ENCODE measurements around the gene MALAT1.
"Not testable (repeated sequence)": the region's sequence is repeated elsewhere in the genome, so short reads cannot be mapped to it uniquely, and the experiment has no call there.

The MALAT1 gene

DNA sequence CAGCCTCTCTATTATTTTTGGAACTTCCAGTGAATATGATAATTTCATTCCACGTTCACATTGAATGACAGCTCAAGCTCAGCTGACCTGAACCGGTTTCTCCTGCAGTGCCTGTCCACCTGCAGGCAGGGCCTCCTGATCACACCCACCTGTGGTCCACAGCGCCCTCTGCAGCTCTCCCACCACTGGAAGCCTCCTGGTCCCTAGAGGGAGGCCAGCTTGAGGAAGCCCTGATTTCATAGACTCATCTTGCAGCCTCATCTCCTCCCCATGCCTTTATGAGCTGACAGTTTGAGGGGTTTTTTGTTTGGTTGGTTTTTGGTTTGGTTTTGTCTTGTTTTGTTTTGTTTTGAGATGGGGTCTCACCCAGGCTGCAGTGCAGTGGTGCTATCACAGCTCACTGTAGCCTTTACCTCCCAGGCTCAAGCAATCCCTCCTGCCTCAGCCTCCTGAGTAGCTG is 29.9 kb upstream of the MALAT1 start:
- Histone ChIP-seq H3K27ac (ENCODE audit: low read depth, low read length) (no peak overlapping the region), H3K79me2 (ENCODE audit: control insufficient read depth, insufficient read depth, low read length, unreplicated experiment) (peaks cover 13% of the 10 kb centered on the region), H3K4me1 (ENCODE audit: control insufficient read depth, insufficient read depth, low read length, unreplicated experiment) (peaks cover 22% of the 10 kb centered on the region), H3K36me3 (ENCODE audit: insufficient read depth, low read length) (no peaks in the 10 kb centered on the region), H3K4me3 (ENCODE audit: low read depth, low read length) (no peak overlapping the region), H2AFZ (ENCODE audit: low read length, unreplicated experiment) (no peak overlapping the region), H3K27me3 (ENCODE audit: insufficient read depth, low read length) (no peaks in the 10 kb centered on the region)

DNA sequence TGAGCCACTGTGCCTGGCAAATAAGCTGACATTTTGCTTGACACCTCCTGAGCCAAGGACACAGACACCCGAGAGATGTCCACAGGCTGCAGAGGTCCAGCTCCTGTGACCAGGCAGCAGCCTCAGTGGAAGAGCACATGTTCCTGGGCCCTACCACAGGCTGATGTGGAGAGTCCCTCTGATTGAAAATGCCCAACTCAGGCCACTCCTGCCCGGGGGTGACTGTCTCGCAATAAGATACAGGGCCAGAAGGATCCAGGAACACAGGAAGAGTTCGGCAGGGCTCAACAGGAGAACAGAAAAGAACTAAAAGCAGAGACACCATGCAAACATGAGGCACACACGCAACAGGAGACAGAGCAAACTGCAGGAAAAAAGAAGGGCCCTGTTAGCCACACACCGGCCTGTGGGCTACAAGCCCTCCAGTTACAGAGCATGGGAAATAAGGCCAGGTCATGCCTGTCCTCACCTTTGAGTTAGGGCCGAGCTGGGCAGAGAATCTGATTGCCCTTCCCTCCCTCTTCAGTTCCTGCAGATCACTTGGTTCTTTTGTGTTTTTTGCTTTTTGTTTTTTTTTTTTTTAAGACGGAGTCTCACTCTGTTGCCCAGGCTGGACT is 28.3 kb upstream of the MALAT1 start:
- H2AFZ ChIP-seq (ENCODE audit: low read length, unreplicated experiment): no peak overlapping the region
- H3K4me1 ChIP-seq (ENCODE audit: control insufficient read depth, insufficient read depth, low read length, unreplicated experiment): peaks cover 22% of the 10 kb centered on the region
- peak overlapping the region; percentile 97 for H3K27ac ChIP-seq (ENCODE audit: low read depth, low read length)
- no peaks in the 10 kb centered on the region for H3K36me3 ChIP-seq (ENCODE audit: insufficient read depth, low read length)
- H3K4me3 ChIP-seq (ENCODE audit: low read depth, low read length): no peak overlapping the region
- H3K79me2 ChIP-seq (ENCODE audit: control insufficient read depth, insufficient read depth, low read length, unreplicated experiment): peaks cover 25% of the 10 kb centered on the region
- no peaks in the 10 kb centered on the region for H3K27me3 ChIP-seq (ENCODE audit: insufficient read depth, low read length)

DNA sequence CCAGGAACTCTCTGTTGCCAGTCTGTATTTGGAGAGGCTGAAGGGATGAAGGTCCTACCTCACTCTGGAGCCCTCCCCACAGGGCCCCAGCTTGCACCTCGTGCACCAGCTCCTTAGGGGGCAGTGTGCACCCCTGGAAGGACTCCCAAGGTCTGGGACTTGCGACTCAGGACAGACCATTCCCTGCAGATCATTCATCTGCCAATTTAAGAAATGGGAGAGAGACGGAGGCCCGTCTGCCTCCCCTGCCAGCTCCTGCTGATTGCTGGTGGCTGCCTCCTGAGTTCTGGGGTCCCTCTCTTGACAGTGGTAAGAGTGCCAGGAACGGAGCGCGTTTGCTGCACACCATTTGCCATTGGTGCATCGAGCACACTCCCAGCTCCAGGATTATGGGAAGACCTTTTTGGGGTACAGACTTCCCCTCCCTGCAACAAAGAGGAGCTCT is 27.4 kb upstream of the MALAT1 start:
- H3K27ac ChIP-seq (ENCODE audit: low read depth, low read length): peak overlapping the region; percentile 97
- H3K27me3 ChIP-seq (ENCODE audit: insufficient read depth, low read length): no peaks in the 10 kb centered on the region
- H3K4me3 ChIP-seq (ENCODE audit: low read depth, low read length): peak overlapping the region; percentile 49
- no peak overlapping the region for H2AFZ ChIP-seq (ENCODE audit: low read length, unreplicated experiment)
- no peaks in the 10 kb centered on the region for H3K36me3 ChIP-seq (ENCODE audit: insufficient read depth, low read length)
- peaks cover 30% of the 10 kb centered on the region for H3K79me2 ChIP-seq (ENCODE audit: control insufficient read depth, insufficient read depth, low read length, unreplicated experiment)
- H3K4me1 ChIP-seq (ENCODE audit: control insufficient read depth, insufficient read depth, low read length, unreplicated experiment): peaks cover 27% of the 10 kb centered on the region

DNA sequence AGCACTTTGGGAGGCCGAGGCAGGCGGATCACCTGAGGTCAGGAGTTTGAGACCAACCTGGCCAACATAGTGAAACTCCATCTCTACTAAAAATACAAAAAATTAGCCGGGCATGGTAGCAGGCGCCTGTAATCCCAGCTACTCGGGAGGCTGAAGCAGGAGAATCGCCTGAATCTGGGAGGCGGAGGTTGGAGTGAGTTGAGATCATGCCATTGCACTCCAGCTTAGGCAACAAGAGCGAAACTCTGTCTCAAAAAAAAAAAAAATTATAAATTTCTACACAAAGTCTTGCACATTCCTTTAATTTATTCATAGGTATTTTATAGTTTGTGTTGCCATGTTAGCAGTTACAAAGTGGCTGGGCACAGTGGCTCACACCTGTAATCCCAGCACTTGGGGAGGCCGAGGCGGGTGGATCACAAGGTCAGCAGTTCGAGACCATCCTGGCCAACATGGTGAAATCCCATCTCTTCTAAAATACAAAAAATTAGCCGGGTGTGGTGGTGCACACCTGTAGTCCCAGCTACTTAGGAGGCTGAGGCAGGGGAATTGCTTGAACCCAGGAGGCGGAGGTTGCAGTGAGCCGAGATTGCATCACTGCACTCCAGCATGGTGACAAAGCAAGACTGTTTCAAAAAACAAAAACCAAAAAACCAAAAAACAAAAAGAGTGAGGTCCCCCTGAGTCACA is 26.1 kb upstream of the MALAT1 start:
- H3K36me3 ChIP-seq (ENCODE audit: insufficient read depth, low read length); H3K27me3 ChIP-seq (ENCODE audit: insufficient read depth, low read length); H2AFZ ChIP-seq (ENCODE audit: low read length, unreplicated experiment); H3K4me3 ChIP-seq (ENCODE audit: low read depth, low read length): not testable (repeated sequence)
- Histone ChIP-seq H3K4me1 (ENCODE audit: control insufficient read depth, insufficient read depth, low read length, unreplicated experiment) (peaks cover 34% of the 10 kb centered on the region), H3K79me2 (ENCODE audit: control insufficient read depth, insufficient read depth, low read length, unreplicated experiment) (peaks cover 42% of the 10 kb centered on the region), H3K27ac (ENCODE audit: low read depth, low read length) (peak overlapping the region; percentile 97)

DNA sequence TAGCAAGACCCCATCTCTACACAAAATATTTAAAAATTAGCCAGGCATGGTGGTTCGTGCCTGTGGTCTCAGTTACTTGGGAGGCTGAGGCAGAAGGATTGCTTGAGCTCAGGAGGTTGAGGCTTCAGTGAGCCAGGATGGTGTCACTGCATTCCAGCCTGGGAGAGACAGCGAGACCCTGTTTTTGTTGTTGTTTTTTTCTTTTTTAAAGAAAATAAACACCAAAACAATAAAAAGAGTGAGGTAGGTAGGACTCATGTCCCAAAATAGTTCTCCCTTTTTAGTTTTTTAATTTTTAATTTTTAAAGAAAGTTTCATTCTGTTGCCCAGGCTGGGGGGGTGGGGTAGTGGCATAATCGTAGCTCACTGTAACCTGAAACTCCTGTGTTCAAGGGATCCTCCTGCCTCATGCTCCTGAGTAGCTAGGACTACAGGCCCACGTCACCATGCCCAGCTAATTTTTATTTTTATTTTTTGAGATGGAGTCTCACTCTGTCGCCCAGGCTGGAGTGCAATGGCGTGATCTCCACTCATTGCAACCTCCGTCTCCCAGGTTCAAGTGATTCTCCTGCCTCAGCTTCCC is 25.5 kb upstream of the MALAT1 start:
- peak overlapping the region; percentile 97 for H3K27ac ChIP-seq (ENCODE audit: low read depth, low read length)
- no peaks in the 10 kb centered on the region for H3K27me3 ChIP-seq (ENCODE audit: insufficient read depth, low read length)
- peaks cover 45% of the 10 kb centered on the region for H3K79me2 ChIP-seq (ENCODE audit: control insufficient read depth, insufficient read depth, low read length, unreplicated experiment)
- H2AFZ ChIP-seq (ENCODE audit: low read length, unreplicated experiment): no peak overlapping the region
- H3K4me3 ChIP-seq (ENCODE audit: low read depth, low read length): no peak overlapping the region
- H3K36me3 ChIP-seq (ENCODE audit: insufficient read depth, low read length): no peaks in the 10 kb centered on the region
- H3K4me1 ChIP-seq (ENCODE audit: control insufficient read depth, insufficient read depth, low read length, unreplicated experiment): peaks cover 40% of the 10 kb centered on the region

DNA sequence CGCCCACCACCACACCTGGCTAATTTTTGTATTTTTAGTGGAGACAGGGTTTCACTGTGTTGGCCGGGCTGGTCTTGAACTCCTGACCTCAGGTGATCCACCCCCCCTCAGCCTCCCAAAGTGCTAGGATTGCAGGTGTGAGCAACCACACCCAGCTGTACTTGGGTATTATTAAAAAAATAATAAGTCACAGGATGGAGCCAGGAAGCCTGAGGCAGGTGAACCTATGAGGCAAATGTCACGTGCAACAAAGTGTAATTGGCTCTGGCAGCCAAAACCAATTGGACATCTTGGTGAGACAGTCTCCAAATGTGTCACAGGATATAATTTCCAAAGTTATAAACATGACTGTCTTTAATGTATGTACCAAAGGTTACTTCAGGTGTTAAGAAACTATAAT is 24.0 kb upstream of the MALAT1 start:
- no peaks in the 10 kb centered on the region for H3K36me3 ChIP-seq (ENCODE audit: insufficient read depth, low read length)
- H3K79me2 ChIP-seq (ENCODE audit: control insufficient read depth, insufficient read depth, low read length, unreplicated experiment): peaks cover 58% of the 10 kb centered on the region
- H2AFZ ChIP-seq (ENCODE audit: low read length, unreplicated experiment): no peak overlapping the region
- H3K4me1 ChIP-seq (ENCODE audit: control insufficient read depth, insufficient read depth, low read length, unreplicated experiment): peaks cover 54% of the 10 kb centered on the region
- H3K4me3 ChIP-seq (ENCODE audit: low read depth, low read length): no peak overlapping the region
- peak overlapping the region; percentile 97 for H3K27ac ChIP-seq (ENCODE audit: low read depth, low read length)
- H3K27me3 ChIP-seq (ENCODE audit: insufficient read depth, low read length): no peaks in the 10 kb centered on the region

DNA sequence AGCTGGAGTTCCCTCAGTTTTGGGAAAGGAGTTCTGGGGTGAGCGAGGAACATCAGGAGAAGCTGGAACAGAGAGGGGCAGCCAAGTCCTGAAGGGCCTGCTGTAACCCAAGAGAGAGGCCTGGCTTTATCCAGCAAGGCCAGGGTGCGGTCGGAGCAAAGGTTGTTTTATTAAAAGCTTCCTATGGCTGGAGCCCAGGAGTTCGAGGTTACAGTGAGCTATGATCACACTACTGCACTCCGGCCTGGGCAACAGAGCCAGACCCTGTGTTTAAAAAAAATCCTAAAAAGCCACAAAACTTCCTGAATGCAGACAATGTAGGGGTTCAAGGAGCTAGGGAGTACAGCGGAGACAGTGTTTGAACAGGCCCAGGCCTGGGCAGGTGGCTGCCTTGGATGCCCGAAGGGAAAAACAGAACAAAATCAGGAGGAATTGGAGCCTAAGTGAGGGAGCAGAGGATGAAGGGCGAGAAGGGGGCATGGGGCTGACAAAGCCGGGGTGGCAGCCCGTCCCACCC is 22.2 kb upstream of the MALAT1 start:
- peaks cover 58% of the 10 kb centered on the region for H3K4me1 ChIP-seq (ENCODE audit: control insufficient read depth, insufficient read depth, low read length, unreplicated experiment)
- H2AFZ ChIP-seq (ENCODE audit: low read length, unreplicated experiment): no peak overlapping the region
- H3K4me3 ChIP-seq (ENCODE audit: low read depth, low read length): peak overlapping the region; percentile 88
- H3K27ac ChIP-seq (ENCODE audit: low read depth, low read length): peak overlapping the region; percentile 98
- H3K79me2 ChIP-seq (ENCODE audit: control insufficient read depth, insufficient read depth, low read length, unreplicated experiment): peaks cover 61% of the 10 kb centered on the region
- no peaks in the 10 kb centered on the region for H3K36me3 ChIP-seq (ENCODE audit: insufficient read depth, low read length)
- no peaks in the 10 kb centered on the region for H3K27me3 ChIP-seq (ENCODE audit: insufficient read depth, low read length)

DNA sequence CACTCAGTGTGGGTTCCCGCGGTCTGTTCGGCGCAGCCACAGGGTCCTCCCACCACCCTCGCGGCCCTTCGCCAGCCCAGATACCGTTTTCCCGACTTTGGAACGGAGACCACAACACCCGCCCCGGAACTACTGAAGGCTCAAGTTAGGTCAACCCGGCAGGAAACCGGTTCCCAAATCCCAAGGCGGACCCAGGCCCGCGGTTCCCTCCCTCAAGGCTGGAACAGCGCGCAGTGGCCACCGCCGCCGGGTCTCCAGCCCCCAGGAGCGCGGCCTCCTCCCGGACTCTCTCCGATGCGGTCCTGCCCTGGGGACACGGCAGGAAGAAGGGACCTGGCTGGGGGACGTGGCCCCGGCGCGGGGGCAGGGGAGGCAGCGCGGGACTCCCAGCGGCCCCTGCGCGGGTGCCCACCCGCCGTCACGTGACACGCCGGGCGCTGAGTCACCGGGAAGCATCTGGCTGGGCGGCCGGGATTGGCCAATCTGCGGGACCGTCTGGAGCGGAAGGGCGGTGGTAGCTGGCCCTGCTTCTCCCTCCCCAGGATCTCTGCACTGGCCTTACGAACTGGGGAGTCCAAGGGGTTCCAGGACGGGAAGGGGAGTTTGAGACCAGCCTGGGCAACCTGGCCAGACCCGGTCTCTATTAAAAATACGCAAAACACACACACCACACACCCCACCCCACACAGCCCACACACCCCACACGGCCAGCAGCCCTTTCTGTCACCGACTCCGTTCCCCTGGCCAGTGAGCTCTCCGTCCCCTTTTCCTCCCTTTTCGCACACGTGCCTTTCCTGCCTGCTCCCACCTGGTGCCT is 21.5 kb upstream of the MALAT1 start:
- no peaks in the 10 kb centered on the region for H3K27me3 ChIP-seq (ENCODE audit: insufficient read depth, low read length)
- peaks cover 57% of the 10 kb centered on the region for H3K4me1 ChIP-seq (ENCODE audit: control insufficient read depth, insufficient read depth, low read length, unreplicated experiment)
- peaks cover 59% of the 10 kb centered on the region for H3K79me2 ChIP-seq (ENCODE audit: control insufficient read depth, insufficient read depth, low read length, unreplicated experiment)
- no peaks in the 10 kb centered on the region for H3K36me3 ChIP-seq (ENCODE audit: insufficient read depth, low read length)
- H2AFZ ChIP-seq (ENCODE audit: low read length, unreplicated experiment): no peak overlapping the region
- peak overlapping the region; percentile 98 for H3K27ac ChIP-seq (ENCODE audit: low read depth, low read length)
- peak overlapping the region; percentile 88 for H3K4me3 ChIP-seq (ENCODE audit: low read depth, low read length)

DNA sequence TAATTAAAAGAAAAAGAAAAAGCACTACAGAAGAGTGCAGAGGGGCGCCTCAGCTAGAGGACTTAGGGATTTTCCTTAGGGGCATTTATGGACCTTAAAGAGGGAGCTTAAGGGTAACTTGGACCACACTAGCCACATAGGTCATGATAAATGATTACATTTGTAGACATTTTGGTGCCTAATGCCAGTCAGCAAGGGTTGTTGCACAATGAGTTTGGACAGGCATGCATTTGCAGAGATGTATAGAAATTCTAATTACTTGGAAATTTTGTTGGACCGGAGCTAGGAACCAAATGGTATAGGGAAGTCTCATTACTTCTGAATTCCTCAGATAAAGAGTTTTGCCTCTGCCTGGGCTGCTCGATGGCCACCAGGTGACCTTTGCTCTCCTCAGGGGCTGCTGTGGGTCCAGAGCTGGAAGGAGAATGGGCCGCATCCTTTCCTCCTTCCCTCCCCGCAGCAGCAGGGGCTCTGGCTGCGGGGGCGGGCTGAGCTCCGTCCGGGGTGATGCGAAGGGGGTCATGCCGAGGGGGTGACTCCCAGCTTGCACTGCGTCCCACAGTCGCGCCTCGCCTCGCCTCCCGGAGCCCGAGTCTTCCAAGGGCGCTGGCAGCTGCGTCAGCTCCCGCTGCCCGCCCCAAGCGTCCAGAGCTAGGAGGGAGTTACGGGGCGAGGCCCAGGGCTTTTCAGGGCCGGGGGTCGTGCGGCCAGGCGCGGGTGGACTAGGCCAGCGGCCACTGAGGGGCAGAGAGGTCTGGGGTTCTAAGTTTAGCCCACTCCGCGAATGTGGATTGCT is 20.3 kb upstream of the MALAT1 start:
- no peaks in the 10 kb centered on the region for H3K27me3 ChIP-seq (ENCODE audit: insufficient read depth, low read length)
- peaks cover 52% of the 10 kb centered on the region for H3K79me2 ChIP-seq (ENCODE audit: control insufficient read depth, insufficient read depth, low read length, unreplicated experiment)
- H3K36me3 ChIP-seq (ENCODE audit: insufficient read depth, low read length): no peaks in the 10 kb centered on the region
- peak overlapping the region; percentile 98 for H3K27ac ChIP-seq (ENCODE audit: low read depth, low read length)
- H3K4me1 ChIP-seq (ENCODE audit: control insufficient read depth, insufficient read depth, low read length, unreplicated experiment): peaks cover 50% of the 10 kb centered on the region
- peak overlapping the region; percentile 54 for H3K4me3 ChIP-seq (ENCODE audit: low read depth, low read length)
- H2AFZ ChIP-seq (ENCODE audit: low read length, unreplicated experiment): no peak overlapping the region
